Esophagus squamous epithelium (tissue), 5 donors: ENCODE data around the gene ABCF1. TPM values are rescaled to one million over a fixed set of nuclear protein-coding genes. Genes with fewer than 3 reads are reported as not detected.

Experiments
- DNase-seq: peaks from one replicate; lab custom pipeline; 2025; lab: John Stamatoyannopoulos, UW
- H3K27ac ChIP-seq, 4 donors: fragments of 200-600 bp; sonication (generic); one replicate each; pipeline ENCODE4 v1.5.1; 2016 to 2019; ENCODE audit warnings: mild to moderate bottlenecking in 1 of 4
- H3K27me3 ChIP-seq, 4 donors: fragments of 200-600 bp; sonication (generic); 1 replicate in 3 of 4; 2 replicates in 1 of 4; pipeline versions ENCODE4 v1.5.1 to v1.6.0; 2017 to 2021; ENCODE audit warnings: antibody characterized with exemption in 1 of 4
- H3K36me3 ChIP-seq, 3 donors: fragments of 200-600 bp; sonication (generic); one replicate each; pipeline ENCODE4 v1.5.1; 2016 to 2019
- H3K4me1 ChIP-seq, 3 donors: fragments of 200-600 bp; sonication (generic); one replicate each; pipeline ENCODE4 v1.5.1; 2017 to 2019
- H3K4me3 ChIP-seq, 4 donors: fragments of 200-600 bp; sonication (generic); 1 replicate in 3 of 4; 2 replicates in 1 of 4; pipeline ENCODE4 v1.5.1; 2016 to 2019; ENCODE audit warnings: mild to moderate bottlenecking in 2 of 4, moderate library complexity in 1 of 4
- H3K9me3 ChIP-seq, 3 donors: fragments of 200-600 bp; sonication (generic); one replicate each; pipeline ENCODE4 v1.5.1; 2016 to 2019
- CTCF ChIP-seq, 6 experiments: fragments of 450-650 bp in 4 of 6; fragments of 200-600 bp in 2 of 6; sonication (generic) in 2 of 6; IDR thresholded peaks; one replicate each; pipeline ENCODE4 v1.5.1; 2016 to 2019; ENCODE audit warnings: antibody characterized with exemption in 6 of 6, mild to moderate bottlenecking in 4 of 6, moderate library complexity in 4 of 6
- POLR2A ChIP-seq, 4 donors: fragments of 450-650 bp; IDR thresholded peaks; one replicate each; pipeline ENCODE4 v1.6.1; 2017; ENCODE audit warnings: antibody characterized with exemption in 4 of 4, mild to moderate bottlenecking in 4 of 4, moderate library complexity in 3 of 4
- WGBS, 2 donors: methylation state at CpG; one replicate each; pipeline ENCODE4 v1.1.5; 2018; 5-methylcytosine and 5-hydroxymethylcytosine counted together
- intact Hi-C: fragments of 100-400 bp; cut with DNase I; formaldehyde crosslinking; loops from one replicate; pipeline ENCODE4 v1.15.0; 2022
- total RNA-seq, 4 donors: library from RNA; depleted of rRNA; stranded (reverse); fragments of >200 nt; gene quantifications; one replicate each; pipeline ENCODE4 v1.1.0, GENCODE V29; 2016
- donor health status: DM: yes; HTN: yes; CAD: no.

Gene ABCF1
- total RNA-seq, 4 donors from 2014 or later = 31.0 to 42.3 (median 36.0) TPM

- Histone ChIP-seq H3K9me3 (no peaks in the 10 kb centered on the region), H3K4me1 (peaks cover 6 to 62% (median 30%) of the 10 kb centered on the region in 3 donors), H3K27ac (peak overlapping the region; percentile 95 to 98 (median 98)), H3K4me3 (peak overlapping the region; percentile 61 to 92 (median 74)), H3K36me3 (peaks cover 0 to 29% (median 10%) of the 10 kb centered on the region in 3 donors), H3K27me3 (no peaks in the 10 kb centered on the region)
- intact Hi-C loops = no loop called here
- 0 to 1% methylated on average over 10 of the region's 10 CpGs for WGBS, 2 donors
- DNase-seq = no peak
- TF ChIP-seq POLR2A (IDR thresholded peaks at IDR 0.05) (no peak), CTCF (IDR thresholded peaks at IDR 0.05) (no peak)
Observed at GRCh38 chr6:30615219-30615957, 44.1 kb downstream of the ABCF1 start.

- DNase-seq = no peak
- intact Hi-C loops = no loop called here
- WGBS, 2 donors = 0 to 1% methylated on average over 10 of the region's 10 CpGs
- peaks cover 6 to 54% (median 30%) of the 10 kb centered on the region in 3 donors for H3K4me1 ChIP-seq
- H3K9me3 ChIP-seq = no peaks in the 10 kb centered on the region
- H3K4me3 ChIP-seq = peak overlapping the region; percentile 61 to 92 (median 74)
- H3K27me3 ChIP-seq = no peaks in the 10 kb centered on the region
- H3K36me3 ChIP-seq = peaks cover 3 to 32% (median 18%) of the 10 kb centered on the region in 3 donors
- no peak for TF ChIP-seq CTCF (IDR thresholded peaks at IDR 0.05)
- peak in 1 of 4 donors; percentile 12 for TF ChIP-seq POLR2A (IDR thresholded peaks at IDR 0.05)
- H3K27ac ChIP-seq = peak overlapping the region; percentile 95 to 98 (median 98)
Observed at GRCh38 chr6:30615958-30616810, 44.9 kb downstream of the ABCF1 start.

GRCh38 chr6:30616811-30617564, 45.7 kb downstream of the ABCF1 start, which contains the start of gene PPP1R10:
TSS of gene PPP1R10 (minus strand) at chr6:30617243. CDS start at chr6:30609944, 7,299 bp downstream.
- Histone ChIP-seq H3K27ac (peak within 1 kb of the TSS; percentile 95 to 98 (median 98)), H3K4me3 (peak within 1 kb of the TSS; percentile 61 to 92 (median 74)), H3K27me3 (no peaks in the 10 kb centered on the region), H3K9me3 (no peaks in the 10 kb centered on the region), H3K4me1 (peaks cover 6 to 46% (median 25%) of the 10 kb centered on the region in 3 donors), H3K36me3 (peaks cover 3 to 39% (median 23%) of the 10 kb centered on the region in 3 donors)
- intact Hi-C loops = no loop called here
- TF ChIP-seq POLR2A (IDR thresholded peaks at IDR 0.05) = peak in 3 of 4 donors; percentile 98 to 99 (median 99)
- TF ChIP-seq CTCF (IDR thresholded peaks at IDR 0.05) = no peak
- peak; percentile 97 for DNase-seq
- 1% methylated on average over 39 to 40 of the region's 40 CpGs for WGBS, 2 donors

GRCh38 chr6:30617565-30618269, 46.5 kb downstream of the ABCF1 start, which contains the start of gene MRPS18B:
TSS of gene MRPS18B (plus strand) at chr6:30617840. CDS start at chr6:30617866, 26 bp downstream.
- Histone ChIP-seq H3K27ac (peak within 1 kb of the TSS; percentile 95 to 98 (median 98)), H3K36me3 (peaks cover 3 to 47% (median 30%) of the 10 kb centered on the region in 3 donors), H3K27me3 (no peaks in the 10 kb centered on the region), H3K4me3 (peak within 1 kb of the TSS; percentile 61 to 92 (median 74)), H3K4me1 (peaks cover 6 to 39% (median 21%) of the 10 kb centered on the region in 3 donors), H3K9me3 (no peaks in the 10 kb centered on the region)
- intact Hi-C loops = no loop called here
- 0% methylated on average over 31 to 32 of the region's 34 CpGs for WGBS, 2 donors
- TF ChIP-seq POLR2A (IDR thresholded peaks at IDR 0.05) (peak in 2 of 4 donors; percentile 65 to 80), CTCF (IDR thresholded peaks at IDR 0.05) (no peak)
- DNase-seq = peak; percentile 86
